Stimulated activated naive CD4-positive, alpha-beta T cell treated with Interleukin-2 at 50 U/mL for 16 hours (primary cell): ENCODE data around the gene DLK1.

Experiments
- DNase-seq: peaks from one replicate; lab custom pipeline; 2025; lab: John Stamatoyannopoulos, UW

DLK1 gene

DNA sequence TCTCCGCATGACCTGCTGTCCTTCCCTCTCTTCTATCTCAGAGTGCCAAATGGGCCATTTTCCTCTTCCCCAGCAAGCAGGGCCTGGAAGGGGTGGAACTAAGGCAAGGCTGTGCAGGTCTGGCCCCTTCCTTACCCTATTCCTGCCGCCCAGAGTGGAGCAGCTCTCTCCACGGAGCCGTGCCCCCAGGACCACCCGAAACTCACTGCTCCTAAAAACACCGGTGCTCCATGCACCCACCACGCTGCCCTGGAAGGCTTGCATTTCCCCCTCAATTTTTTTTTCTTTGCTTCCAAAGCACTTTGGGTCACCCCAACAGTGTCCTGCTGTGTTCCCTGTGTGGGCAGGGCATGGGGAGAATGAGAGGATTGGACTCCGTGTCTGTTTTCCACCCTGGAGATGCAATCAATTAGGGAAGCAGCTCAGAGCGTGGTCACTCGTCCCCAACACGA is 50.7 kb downstream of the DLK1 start:
- no peak for DNase-seq

DNA sequence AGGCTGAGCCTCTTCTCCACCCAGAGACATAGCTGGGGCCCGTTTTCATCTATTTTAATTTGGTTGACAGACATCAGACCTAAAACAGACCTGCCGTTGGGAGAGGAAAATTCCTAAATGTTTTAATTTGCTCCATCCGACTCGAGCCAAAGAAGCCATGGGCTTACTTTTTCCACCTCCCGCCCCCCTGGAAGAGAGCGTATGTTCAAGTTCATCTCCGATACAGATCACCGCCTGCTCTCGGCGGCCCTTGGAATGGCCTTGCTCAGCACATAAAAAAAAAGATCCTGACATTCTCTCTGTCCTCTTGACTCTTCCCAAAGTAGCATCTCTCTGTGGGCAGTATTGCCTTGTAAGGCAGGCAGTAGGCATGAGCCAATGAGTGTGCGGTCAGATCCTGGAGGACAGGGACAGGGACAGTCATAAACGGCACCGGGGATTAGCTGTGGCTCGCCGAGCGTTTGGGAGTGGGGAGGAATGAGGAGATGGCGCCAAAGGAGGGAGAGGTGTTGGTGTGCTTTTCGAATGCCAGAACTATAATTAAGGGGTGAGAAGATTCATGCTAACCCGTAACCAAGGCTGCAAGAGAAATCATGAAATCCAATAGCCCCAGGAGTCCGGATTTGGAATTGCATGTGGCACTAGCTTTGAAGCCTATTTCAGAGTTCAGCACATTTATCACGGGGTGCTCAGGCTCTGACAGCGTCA is 51.3 kb downstream of the DLK1 start:
- DNase-seq, result no peak

DNA sequence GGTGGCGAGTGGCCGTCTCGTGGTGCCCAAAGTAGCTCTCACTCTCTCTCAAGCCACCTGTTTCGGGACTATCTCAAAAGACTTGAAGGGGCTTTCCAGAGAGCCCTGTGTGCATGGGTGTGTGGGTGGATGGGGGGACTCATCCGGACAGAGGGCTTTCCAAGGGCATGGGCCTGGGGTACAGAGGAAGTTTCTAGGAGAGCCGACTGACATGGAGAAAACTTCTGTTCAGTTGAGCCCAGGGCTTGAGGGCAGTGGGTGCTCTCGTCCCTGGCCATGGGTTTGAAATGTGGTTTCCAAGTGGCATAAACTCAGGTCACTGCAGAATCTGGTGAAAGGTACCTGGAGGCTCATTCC is 51.8 kb downstream of the DLK1 start:
- DNase-seq, result no peak

DNA sequence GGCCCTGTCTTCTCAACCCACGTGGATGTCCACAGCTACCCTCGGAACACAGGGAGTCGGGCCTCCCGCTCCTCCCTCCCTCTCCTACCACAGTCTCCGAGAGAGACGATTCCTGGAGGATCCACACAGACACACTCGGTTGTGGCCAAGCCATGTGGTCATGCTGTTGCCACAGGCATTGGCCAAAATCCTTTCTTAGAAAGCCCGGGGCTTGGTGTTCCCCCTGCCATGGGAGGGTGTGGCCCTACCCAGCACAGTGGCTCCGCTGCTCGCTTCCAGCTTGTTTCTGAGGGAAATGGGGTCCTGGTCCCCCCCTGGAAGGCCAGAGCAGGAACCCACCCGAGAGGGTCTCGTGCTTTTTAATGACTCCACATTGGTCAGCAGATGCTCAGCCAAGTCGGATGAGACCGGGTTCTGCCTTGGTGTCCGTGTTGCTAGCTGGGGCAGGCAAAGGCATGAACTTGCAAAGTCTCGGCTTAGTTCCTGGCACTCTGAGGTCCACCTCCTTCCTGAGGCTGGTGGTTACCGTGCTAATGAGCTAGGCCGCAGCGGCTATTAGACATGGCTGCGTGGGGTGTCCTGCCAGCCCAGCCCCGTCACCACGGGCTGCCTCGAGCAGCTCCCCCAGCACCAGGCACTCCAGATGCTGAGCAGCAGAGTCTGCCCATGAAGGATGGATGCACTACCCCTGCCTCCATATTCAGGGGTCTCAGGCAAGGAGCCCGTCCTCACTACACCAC is 52.4 kb downstream of the DLK1 start:
- DNase-seq, result no peak

DNA sequence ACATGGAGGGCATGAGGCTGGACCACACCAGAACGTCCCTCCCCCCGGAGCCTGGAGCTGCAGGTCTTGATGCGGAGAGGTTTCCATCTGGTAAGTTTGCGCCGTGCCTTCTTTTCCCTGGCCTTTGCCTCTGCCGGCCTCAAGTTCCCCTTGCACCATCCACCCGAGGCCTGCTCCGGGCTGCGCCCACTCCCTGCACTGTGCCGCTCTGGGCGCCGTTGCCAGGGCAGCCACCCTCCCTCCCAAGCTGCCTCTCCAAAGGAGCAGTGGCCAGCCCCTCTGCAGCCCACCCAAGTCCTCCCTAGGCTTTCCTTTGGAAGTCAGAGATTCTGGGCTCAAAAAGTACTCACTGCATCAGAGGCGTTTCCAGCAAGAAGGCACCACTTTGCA is 53.0 kb downstream of the DLK1 start:
- DNase-seq, result no peak

DNA sequence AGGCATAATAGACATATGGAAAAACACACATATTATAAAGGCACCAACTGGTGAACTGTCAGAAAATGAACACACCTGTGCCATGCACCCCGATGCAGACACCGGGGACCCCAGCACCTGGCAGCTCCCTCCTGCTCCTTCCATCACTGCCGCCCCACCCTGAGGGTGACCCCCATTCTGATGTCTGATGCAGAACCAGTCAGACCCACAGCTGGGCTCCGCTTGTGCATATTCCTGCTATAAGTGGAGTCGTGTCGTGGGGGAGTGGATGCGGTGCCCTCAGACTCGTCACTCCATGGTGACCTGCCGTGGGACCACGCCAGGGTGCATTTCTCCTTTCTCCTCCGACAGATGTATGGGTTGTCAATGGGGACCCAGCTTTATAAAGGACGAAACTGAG is 53.6 kb downstream of the DLK1 start:
- no peak for DNase-seq

DNA sequence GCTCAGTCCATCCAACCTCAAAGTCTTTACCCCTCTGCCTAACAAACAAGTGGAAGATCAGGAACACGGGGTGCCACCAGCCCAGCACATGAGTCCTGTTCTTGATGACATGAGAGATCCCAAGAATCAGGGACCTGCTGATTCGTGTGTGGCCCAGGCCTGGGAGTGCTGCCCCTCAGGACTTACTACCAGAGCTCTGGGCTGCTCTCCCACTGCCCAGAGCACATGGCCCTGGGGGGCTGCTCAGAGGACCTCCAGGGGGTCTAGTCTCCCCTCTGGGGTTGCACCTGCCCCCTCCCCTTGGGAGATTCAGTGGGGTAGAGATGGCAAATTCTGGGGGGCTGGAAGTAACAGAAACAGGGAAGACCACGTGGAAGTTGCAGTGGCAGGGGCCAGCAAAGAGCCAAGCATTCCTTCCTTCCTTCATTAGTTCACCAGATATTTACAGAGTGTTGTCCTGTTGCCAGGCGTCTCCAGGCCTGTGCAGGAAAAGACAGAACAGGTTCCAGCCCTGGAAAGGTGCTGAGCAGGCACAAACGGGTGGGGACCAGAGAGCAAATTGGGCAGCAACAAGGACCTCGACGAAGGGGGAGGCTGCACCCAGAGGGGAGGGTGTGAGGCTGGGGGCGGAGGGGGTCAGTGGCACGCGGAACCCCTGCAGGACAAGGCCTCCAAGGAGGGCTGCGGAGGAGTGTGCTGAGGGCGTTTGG is 54.1 kb downstream of the DLK1 start:
- DNase-seq, result no peak

DNA sequence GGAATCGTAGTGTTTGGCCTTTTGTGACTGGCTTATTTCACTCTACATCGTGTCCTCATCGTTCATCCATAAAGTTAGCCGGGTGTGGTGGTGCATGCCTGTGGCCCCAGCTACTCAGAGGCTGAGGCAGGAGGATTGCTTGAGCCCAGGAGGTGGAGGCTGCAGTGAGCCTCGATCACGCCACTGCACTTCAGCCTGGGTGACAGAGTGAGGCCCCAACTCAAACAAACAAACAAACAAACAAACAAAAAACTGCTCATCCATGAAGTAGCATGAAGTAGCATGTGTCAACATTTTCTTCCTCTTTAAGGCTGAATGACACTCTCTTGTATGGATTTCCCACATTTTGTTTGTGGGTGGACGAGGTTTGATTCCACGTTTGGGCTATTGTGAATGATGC is 55.3 kb downstream of the DLK1 start:
- DNase-seq, result no peak

DNA sequence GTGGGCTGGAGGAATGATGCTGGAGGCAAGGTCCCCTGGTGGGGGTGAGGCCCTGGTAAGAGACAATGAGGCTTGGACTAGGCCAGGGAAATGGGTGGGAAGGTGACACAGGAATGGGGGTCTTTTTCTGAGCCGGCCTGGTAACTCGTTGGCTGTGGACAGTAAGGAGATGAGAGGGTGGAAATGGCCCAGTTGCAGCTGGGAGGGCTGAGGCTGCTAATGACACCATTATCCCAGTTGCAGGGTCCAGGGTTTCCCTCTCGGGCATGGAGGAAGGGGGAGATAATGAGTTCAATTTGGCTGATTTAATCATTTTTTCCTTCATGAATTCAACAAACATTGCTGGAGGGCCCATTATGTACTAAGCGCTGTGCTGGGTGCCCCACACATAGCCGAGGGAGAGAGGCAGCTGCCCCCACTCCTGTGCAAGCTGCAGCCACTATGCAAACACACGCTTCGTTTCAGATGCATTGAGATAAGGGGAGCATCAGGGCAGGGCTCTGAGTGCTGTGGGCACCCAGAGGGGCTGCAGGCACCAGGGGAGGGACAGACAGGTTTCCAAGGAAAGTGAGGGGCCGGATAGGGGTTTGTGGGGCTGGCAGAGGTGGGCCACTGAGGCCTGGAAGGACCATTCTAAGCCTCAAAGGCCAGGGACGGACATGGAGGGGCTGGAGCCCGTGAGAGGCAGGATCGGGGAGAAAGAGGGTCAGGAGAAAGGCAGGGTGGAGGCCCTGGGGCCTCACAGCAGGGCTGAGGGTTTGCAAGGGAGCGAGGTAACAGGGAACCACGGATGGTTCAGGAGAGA is 56.0 kb downstream of the DLK1 start:
- DNase-seq, result no peak

DNA sequence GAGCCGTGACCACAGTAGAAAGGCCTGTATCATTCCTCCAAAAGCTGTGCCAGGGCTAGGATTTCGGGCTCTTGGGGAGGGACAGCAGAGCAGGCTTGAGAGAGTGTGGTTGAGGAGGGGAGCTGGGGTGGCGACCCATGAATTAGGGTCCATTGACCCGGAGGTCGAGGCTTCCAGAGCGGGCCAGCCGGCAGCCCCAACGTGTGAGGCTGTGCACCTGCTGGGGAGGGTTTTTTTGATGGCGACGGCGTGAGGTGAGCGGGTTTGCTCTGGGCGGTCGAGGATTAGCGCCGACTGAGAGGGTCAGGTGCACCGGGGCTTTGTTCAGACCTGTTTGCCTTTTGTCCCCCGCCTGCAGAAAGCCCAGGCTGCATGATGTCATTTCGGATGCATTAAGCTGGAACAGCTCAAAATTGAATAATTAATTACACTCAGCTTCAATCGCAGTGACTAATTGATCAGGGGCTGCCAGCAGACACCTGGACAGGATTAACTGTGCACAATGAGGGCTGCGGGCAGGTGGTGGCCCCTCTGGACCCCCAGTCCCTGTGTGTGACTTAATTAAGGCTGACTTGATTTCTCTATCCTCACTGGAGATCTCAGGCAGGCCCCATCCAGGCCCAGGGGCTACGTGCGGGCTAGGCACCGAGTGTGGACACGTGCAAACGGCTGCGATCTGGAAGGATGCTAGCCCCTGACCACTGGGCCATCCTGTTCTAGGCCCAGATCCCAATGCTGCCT is 57.1 kb downstream of the DLK1 start:
- DNase-seq, result no peak

DNA sequence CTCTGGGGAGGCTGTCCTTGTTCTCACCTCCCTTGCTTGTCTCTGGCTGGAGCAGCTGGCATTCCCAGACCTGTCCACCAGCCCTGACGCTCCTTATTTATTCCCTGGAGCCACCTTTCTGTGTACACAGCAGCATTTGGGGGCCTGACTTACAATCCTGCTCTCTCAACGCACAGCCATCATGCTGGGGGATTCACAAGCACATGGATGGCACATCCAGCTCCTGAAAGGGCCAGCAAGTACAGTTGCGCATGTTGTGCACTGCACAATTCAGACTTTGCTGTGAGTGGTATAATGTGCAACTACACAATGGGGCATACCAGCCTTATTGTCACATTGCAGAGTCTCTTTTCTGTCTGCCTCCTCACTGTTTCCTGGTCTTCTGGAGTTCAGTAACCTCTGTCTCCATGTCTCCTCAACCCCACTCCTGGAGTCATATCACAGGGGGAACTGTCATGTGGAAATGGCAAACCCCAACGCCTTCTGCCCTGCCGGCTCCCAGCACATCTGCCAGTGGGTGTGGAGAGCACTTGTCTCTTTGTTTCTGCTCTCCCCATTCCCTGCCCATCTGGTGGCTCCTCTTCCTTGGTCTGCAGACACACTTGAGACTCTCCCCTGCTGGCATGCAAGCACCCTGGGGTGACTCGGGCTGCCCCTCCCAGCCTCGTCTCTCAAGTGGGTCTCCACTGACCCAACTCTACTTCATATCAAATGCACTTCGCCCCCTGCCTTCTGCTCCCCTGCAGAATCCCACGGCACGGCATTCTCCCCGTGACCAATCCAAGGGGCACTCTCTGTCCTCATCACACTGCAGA is 58.0 kb downstream of the DLK1 start:
- no peak for DNase-seq

DNA sequence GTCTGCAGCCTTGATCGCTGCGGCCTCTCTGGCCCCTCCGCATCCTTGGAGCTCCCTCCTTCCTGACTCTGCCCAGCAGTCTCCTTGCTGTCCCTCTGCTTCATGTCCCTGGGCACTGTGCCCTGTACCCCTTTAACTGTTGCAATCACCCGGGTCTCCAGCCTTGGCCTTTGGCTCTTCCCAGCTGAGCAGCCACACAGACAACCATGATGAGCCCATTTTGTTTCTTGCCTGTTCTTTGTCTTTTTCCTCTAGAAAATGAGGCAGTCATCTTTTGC is 58.6 kb downstream of the DLK1 start:
- DNase-seq, result no peak

DNA sequence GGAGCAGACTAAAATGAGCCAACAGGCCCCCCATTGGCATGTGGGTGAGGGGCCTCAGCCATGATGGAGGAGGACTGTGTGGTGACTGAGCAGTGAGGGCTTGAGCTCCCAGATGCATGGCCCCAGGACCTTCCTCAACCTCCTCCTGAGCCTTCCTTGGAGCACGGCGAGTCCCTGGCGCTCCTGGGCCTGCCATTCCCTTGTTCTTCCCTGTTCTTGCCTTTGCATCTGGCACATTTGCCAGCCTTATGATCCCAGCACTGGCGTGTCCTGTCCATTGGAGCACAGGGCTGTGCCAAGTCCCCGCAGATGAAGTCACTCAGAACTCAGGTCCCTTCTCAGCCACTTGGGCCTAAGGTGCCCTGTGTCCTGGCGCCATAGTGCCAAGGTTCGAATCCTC is 58.9 kb downstream of the DLK1 start:
- DNase-seq, result no peak

DNA sequence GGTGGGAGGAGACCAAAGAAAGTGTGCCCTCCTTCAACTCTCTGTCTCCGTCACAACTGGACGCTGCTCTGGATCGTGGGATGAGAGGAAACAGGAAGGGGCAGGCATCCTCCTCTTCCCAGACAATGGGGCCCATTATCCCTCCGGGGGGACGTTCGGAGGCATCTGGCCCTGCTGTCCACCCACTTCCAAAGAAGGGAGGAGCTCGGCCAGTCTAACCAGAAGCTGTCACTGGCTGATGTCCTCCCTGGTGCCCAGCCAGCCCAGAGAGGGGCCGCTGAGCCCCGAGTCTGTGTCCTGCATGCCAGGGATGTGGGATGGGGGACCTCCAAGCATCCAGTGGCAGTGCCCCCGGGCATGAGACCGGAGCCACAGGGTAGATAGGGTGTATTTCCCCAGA is 59.4 kb downstream of the DLK1 start:
- DNase-seq, result no peak

DNA sequence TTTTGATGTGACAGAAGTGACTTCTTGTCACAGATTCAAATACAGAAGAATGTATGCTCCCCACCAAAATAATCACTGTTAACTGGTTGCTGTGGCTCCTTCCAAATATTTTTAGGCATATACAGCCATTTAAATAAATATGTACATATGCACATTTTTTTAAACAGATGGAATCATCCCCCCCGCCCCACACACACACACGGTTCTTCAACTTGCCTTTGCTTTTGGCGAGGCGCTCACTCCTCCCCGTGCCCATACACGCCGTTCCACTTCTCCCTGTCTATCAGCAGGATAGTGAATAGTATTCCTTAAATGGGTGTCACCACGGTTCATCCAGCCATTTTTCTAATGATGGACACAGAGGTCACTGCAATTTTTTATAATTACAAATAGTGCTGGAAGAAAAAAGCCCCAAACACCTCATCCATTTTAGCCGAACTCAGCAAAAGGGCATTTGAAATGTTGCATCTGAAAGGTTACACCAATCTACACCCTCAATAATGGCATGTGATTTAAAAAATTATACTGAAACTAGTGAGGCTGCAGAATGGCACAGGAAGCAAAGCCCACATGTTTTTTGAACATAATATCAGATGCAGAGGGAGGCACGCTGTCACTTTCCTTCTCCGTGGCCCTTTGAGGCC is 60.0 kb downstream of the DLK1 start:
- no peak for DNase-seq

DNA sequence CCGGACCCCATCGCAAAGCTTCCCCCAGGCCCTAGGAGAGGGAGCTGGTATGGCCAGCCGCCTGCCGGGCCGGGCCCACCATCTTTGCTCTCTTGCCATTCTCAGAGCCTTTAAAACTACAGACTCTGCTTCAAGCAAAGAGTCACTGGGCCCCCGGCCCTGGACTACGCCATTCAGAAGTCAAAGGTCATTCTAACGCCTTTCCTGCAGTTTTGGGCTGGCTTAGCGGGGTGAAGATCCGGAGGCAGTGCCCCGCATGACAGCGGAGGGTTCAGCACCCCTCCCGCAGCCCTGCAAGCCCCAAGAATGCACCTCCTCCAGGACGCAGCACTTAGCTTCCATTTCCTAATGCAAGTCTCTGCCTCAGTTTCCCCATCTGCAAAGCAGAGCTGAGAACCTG is 61.0 kb downstream of the DLK1 start:
- DNase-seq, result no peak
